Measurements from ENCODE around the gene POLR2M.

POLR2M gene

GRCh38 chr15:57694279-57694678, 12.2 kb upstream of the POLR2M start:
- DNase-seq = no peak

GRCh38 chr15:57696146-57696545, 10.4 kb upstream of the POLR2M start:
- no peak for DNase-seq

- DNase-seq = no peak
These were observed 8.9 kb upstream of the POLR2M start for GRCh38 chr15:57697588-57697987.

- no peak for DNase-seq
These were observed 8.3 kb upstream of the POLR2M start for GRCh38 chr15:57698243-57698642.

- DNase-seq = peak in 1 of 2 donors; percentile 3
These were observed 7.5 kb upstream of the POLR2M start for GRCh38 chr15:57698991-57699390.

- no peak for DNase-seq
These were observed 3.1 kb upstream of the POLR2M start for GRCh38 chr15:57703387-57703786.

GRCh38 chr15:57704441-57704840, 2.1 kb upstream of the POLR2M start:
- no peak for DNase-seq

GRCh38 chr15:57705746-57706404, 639 bp upstream of the POLR2M start:
- no peak for DNase-seq

GRCh38 chr15:57708047-57708446, 1.5 kb downstream of the POLR2M start:
- no peak for DNase-seq

- no peak for DNase-seq
These were observed 11.8 kb downstream of the POLR2M start for GRCh38 chr15:57718309-57718708.

- DNase-seq = no peak
These were observed 14.4 kb downstream of the POLR2M start for GRCh38 chr15:57720867-57721266.

- DNase-seq = no peak
These were observed 19.9 kb downstream of the POLR2M start for GRCh38 chr15:57726411-57726810.

GRCh38 chr15:57727031-57727430, 20.5 kb downstream of the POLR2M start:
- DNase-seq = no peak

- DNase-seq = no peak
These were observed 21.9 kb downstream of the POLR2M start for GRCh38 chr15:57728436-57728835.

GRCh38 chr15:57730876-57731275, 24.4 kb downstream of the POLR2M start:
- no peak for DNase-seq

GRCh38 chr15:57731530-57732103, 25.1 kb downstream of the POLR2M start:
- DNase-seq = no peak

GRCh38 chr15:57732526-57733331, 26.2 kb downstream of the POLR2M start:
- peak; percentile 7 to 87 for DNase-seq

- no peak for DNase-seq
These were observed 28.3 kb downstream of the POLR2M start for GRCh38 chr15:57734860-57735259.

GRCh38 chr15:57735431-57735830, 28.9 kb downstream of the POLR2M start:
- DNase-seq = no peak

- DNase-seq = no peak
These were observed 29.4 kb downstream of the POLR2M start for GRCh38 chr15:57735891-57736290.

- DNase-seq = no peak
These were observed 30.1 kb downstream of the POLR2M start for GRCh38 chr15:57736591-57736990.

- DNase-seq = no peak
These were observed 32.3 kb downstream of the POLR2M start for GRCh38 chr15:57738734-57739237.

- DNase-seq = no peak
These were observed 33.5 kb downstream of the POLR2M start for GRCh38 chr15:57740048-57740447.

GRCh38 chr15:57741089-57741488, 34.6 kb downstream of the POLR2M start:
- DNase-seq = no peak

Data from inflammatory macrophage treated with lipopolysaccharide for 1 hour (primary cell).